ENCODE measurements around the gene CCDC90B.
"Not testable (repeated sequence)": the region's sequence is repeated elsewhere in the genome, so short reads cannot be mapped to it uniquely, and the experiment has no call there.

The CCDC90B gene

GRCh38 chr11:83285151-83285770 lies 906 bp downstream of the CCDC90B start:
- DNase-seq = no peak

DNA sequence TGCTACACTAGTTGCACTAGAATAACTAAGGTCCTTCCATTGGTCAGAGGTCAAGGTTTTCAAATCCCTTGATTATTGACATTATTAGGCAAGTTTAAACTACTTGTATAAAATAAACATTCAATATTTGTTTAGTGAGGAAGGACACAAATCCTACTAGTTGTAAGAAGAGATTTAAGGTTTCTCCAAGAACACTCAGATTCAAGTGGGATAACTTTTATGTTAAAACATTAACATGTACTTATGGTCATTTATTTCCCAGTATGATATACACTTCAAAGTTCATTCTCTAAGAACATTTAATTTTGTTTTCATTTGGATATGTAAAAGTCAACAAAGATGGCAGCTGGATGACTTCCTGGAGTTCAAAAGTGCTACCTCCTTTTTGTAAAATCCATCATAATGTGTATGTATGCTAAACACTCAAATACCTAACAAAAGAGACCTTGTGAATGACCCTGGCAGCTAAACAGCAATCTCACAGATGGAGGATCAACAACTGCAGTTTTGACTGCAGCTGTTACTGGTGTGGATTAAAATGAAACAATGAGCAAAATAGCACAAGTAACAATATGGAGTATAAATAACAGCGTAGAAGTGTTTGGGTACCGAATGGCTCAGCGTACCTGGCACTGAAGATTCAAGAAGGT lies 1.5 kb downstream of the CCDC90B start:
- no peak for DNase-seq

DNA sequence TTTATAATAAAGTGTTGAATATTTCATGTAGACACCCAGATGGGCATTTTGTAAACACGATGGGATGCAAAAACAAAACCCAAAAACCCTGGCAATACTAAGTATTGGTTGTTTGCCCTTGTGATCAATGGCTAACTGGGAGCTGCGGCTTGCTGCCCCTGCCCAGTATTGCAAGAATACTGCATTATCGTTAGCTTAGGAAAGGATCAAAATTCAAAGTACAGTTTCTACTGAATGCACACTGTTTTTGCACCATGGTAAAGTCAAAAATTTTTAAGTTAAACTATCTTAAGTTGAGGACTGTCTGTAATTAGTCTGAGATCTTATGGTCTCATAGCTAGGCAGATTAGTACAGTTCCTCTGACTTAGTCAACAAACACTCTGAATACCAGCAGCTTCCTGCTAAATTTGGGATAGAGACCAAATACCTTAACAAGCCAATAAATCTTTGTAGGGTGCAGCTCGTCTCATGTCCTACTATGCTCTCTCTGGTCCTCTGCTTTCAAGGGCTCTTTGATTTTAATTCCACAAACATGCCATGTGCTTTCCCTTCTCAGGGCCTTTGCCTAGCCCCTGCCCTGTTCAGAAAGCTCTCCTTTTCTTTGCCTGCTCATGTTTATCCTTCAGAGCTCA lies 4.0 kb downstream of the CCDC90B start:
- no peak for DNase-seq

DNA sequence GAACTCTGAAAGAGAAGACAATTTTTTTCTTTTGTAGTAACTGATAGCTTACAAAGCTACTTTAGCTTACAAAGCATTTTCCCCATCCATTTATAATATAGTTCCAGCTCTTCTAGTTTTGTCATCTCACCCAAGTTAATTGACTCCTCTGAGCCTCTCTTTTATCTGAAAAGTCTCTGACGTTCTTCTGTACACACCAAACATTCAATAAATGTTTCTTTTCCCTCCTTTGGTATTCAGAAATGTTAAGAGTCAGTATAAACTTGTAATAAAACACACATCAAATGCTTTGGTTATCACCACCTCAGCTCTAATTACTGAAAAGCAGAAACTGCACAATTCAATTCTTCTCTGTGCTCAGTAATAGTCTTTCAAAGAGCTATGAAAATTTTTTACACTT lies 5.9 kb downstream of the CCDC90B start:
- no peak for DNase-seq

DNA sequence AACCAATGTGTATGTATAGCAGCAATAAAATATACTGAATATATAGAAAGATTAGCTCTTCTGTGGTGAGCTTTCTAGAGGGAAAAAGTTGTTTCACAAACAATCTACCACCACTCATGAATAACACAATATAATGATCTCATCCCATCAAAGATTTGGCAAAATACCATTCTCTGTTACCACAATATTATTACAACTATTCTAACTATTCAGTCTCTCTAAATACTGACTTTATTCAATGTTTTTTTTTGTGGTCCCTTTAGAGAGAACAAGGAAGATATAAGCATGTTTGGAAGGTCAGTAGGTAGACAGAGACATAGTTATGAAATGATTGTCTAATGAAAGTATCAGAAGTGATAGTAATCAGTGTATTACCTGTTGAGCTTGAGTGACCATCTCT lies 7.8 kb downstream of the CCDC90B start:
- DNase-seq = no peak

- DNase-seq = no peak
Measured at GRCh38 chr11:83275888-83276641, 10.1 kb downstream of the CCDC90B start.

GRCh38 chr11:83272627-83273026 lies 13.5 kb downstream of the CCDC90B start:
- DNase-seq = no peak

- DNase-seq = not testable (repeated sequence)
Measured at GRCh38 chr11:83271734-83272133, 14.4 kb downstream of the CCDC90B start.

- not testable (repeated sequence) for DNase-seq
Measured at GRCh38 chr11:83269080-83269479, 17.1 kb downstream of the CCDC90B start.

DNA sequence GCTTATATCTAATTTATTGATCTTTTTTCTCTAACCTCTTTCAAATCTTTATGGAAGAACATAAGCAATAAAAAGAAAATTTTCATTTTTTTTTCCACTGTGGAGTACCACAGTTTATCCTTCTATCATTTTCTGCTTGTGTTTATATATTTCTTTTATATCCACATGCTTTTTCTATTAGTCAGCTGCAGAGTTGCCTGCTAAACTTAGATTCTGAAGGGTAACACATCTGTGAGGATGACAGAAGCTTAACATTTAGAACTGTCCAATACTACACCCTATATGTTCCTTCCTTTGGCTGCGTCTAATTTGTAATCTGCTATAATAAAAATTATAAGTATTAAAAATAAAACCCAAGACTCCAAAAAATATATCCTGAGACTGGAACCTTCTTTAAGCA lies 20.8 kb downstream of the CCDC90B start:
- no peak for DNase-seq

DNA sequence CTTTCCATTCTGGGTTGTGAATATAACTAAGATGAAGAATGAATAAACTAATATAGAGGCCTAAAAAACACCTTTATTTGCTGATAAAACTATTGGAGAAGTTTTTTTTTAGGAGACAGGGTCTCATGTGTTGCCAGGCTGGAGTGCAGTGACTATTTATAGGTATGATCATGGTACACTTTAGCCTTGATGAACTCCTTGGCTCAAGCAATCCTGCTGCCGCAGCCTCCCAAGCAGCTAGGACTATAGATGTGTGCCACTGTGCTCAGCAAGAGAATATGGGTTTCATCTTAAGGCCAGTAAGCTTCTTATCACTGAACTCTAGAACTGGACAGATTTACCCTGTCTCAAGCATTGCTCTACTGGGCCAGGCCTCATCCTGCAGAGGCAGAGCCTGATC lies 26.6 kb downstream of the CCDC90B start:
- no peak for DNase-seq

GRCh38 chr11:83257761-83258168 lies 28.4 kb downstream of the CCDC90B start:
- no peak for DNase-seq

- no peak for DNase-seq
Measured at GRCh38 chr11:83256602-83257340, 29.4 kb downstream of the CCDC90B start.

DNA sequence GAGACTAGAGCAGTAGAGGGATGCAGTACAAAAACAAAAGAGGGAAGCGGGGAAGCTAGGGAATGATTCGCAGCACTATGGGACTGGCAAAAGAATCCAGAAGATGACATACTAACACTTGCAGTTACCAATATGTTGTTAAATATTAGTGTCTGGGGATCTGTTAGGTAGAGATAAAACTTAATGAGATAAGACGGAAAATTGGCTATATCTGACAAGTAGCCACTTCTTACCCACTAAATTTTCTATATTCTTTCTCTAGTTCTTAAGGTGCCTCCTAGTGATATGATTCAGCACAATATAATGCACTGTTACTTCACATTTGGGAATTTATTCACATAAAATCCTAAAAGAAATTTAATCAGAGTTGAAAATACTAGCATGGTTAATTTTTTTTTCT lies 30.8 kb downstream of the CCDC90B start:
- DNase-seq = no peak

- no peak for DNase-seq
Measured at GRCh38 chr11:83252941-83253340, 33.2 kb downstream of the CCDC90B start.

- no peak for DNase-seq
Measured at GRCh38 chr11:83252266-83252665, 33.9 kb downstream of the CCDC90B start.

DNA sequence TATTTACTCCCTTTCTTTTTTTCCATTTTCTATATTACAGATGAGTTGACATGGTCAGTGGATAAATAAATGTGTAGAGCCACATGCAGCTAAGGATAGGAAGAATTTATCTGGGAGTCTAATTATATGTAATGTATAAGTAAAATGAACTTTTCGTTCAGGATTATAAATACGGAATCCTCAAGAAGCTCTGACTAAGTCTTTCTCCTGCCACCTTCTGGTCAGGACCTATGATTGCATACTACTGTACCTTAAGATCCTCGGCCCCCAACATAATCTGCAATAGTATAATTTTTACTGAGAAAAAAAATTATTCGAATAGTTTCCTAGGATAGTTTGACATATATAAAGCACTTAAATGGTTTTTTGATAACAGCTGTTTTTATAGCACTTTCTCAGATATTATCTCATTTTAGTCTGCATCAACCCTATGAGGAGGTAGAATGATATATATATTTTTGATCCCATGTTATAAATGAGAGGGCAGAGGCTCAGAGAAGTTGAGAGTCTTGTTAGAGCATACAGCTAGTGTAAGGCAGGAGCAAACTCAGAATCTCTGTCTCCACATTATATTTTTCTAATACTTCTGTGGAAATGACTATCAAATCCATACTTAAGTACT lies 36.1 kb downstream of the CCDC90B start:
- DNase-seq = no peak

- no peak for DNase-seq
Measured at GRCh38 chr11:83249445-83249844, 36.7 kb downstream of the CCDC90B start.

DNA sequence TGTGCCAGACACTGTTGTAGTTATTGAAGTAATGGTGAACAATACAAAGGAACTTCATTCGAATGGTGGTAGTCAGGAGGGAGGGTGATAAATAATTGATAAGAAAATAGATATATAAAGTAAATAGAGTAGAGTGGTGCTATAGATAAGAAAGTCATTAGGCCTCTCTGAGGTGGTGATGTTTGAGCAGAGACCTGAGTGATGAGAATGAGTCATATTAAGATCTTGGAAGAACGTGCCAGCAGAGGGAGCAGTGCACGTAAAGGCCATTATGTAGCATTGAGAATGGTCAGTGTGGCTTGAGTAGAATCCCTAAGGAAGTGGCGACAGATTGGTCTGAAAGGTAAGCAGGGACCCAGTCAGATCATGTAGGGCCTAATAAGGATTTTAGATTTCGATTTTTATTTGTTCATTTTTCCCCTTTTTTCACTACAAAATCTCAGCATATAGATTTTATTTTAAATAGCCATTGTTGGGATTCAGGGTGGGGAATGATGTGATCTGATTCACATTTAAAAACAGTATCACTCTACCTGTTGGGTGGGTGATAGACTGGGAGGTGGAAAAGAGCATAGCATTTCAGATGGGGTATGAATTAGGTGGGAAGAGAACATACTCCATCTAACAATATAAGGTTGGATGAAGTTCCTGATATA lies 44.7 kb downstream of the CCDC90B start:
- no peak for DNase-seq

DNA sequence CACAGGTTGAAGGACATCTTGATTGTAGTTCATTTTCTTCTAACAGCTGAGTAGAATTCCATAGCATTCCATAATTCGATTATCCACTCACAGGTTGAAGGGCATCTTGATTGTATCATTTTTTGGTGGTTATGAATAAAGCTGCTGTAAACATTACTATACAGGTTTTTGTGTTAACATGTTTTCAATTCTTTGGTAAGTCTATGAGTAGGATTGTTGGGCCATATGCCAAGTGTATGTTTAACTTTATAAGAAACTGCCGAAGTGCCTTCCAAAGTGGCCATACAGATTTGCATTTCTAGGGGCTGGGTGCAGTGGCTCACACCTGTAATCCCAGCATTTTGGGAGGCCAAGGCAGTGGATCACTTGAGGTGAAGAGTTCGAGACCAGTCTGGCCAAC lies 48.1 kb downstream of the CCDC90B start:
- DNase-seq = no peak

GRCh38 chr11:83235825-83236224 lies 50.3 kb downstream of the CCDC90B start:
- DNase-seq = no peak

GRCh38 chr11:83223457-83223856 lies 62.7 kb downstream of the CCDC90B start:
- no peak for DNase-seq
